AG09309 (cell line): ENCODE data around the gene TOP3A.

ENCODE experiments used
- DNase-seq: peaks from one replicate; pipeline ENCODE4 v3.0.0-alpha.2; 2010; ENCODE audit warnings: low read depth
- H3K4me3 ChIP-seq: 2 replicates; pipeline ENCODE4 v1.5.1; 2011; ENCODE audit warnings: mild to moderate bottlenecking, low read depth, low read length, moderate library complexity; ENCODE audit not compliant: control insufficient read depth
- TF ChIP-seq, protein P1 (sequence below): IDR thresholded peaks from 2 replicates; pipeline ENCODE4 v1.5.1; 2011; ENCODE audit warnings: mild to moderate bottlenecking, low read depth, low read length, inconsistent platforms; ENCODE audit not compliant: insufficient read depth, control insufficient read depth; ENCODE audit errors: missing control alignments

TOP3A gene

GRCh38 chr17:18278867-18279266, 35.9 kb downstream of the TOP3A start:
- no peak for DNase-seq
- no peak overlapping the region for H3K4me3 ChIP-seq
- TF ChIP-seq, protein P1, sequence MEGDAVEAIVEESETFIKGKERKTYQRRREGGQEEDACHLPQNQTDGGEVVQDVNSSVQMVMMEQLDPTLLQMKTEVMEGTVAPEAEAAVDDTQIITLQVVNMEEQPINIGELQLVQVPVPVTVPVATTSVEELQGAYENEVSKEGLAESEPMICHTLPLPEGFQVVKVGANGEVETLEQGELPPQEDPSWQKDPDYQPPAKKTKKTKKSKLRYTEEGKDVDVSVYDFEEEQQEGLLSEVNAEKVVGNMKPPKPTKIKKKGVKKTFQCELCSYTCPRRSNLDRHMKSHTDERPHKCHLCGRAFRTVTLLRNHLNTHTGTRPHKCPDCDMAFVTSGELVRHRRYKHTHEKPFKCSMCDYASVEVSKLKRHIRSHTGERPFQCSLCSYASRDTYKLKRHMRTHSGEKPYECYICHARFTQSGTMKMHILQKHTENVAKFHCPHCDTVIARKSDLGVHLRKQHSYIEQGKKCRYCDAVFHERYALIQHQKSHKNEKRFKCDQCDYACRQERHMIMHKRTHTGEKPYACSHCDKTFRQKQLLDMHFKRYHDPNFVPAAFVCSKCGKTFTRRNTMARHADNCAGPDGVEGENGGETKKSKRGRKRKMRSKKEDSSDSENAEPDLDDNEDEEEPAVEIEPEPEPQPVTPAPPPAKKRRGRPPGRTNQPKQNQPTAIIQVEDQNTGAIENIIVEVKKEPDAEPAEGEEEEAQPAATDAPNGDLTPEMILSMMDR = no peak

GRCh38 chr17:18277076-18277475, 37.7 kb downstream of the TOP3A start:
- no peak overlapping the region for H3K4me3 ChIP-seq
- TF ChIP-seq, protein P1 = no peak
- DNase-seq = no peak

- no peak overlapping the region for H3K4me3 ChIP-seq
- TF ChIP-seq, protein P1 = no peak
- no peak for DNase-seq
These were observed 44.5 kb downstream of the TOP3A start for GRCh38 chr17:18270046-18270931.

DNA sequence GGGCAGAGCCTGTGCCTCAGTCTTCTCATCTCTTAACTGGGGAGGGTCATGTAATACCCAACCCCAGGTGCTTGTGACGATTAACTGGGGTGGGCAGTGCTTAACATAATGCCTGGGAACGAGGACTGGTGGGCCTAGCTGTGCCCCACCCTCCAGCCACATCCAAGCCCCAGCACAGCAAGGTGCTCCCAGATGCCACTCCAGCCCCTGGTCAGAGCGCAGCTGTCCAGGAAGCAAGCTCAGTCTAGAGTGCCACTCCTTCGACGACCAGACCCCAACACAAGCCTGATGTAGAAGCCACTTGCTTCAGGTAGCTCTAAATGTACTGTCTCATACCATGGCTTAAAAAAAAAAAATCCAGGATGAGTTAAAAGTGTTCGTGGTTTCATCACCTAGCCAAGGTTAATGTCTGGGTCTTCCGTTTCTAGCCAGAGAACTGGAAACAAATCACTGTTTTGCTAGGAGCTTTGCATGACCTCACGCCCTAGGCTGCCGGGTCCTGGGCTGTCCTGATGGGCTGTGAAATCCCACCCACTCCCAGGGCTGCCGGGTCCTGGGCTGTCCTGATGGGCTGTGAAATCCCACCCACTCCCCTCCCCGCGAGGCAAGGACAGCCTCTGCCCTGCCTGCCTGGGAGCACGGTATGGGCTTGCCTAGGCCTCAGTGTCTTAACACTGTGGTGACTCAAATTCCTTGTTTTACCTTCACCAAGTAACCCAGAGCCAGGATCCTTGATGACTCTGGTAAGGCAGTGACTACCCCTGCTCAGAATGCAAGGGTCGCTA, 46.7 kb downstream of the TOP3A start:
- DNase-seq = no peak
- no peak overlapping the region for H3K4me3 ChIP-seq
- TF ChIP-seq, protein P1 = no peak

GRCh38 chr17:18267366-18267765, 47.4 kb downstream of the TOP3A start:
- TF ChIP-seq, protein P1 = no peak
- no peak overlapping the region for H3K4me3 ChIP-seq
- no peak for DNase-seq

GRCh38 chr17:18263885-18264682, 50.7 kb downstream of the TOP3A start:
- TF ChIP-seq, protein P1 = no peak

More at GRCh38 chr17:18263885-18264682, 50.7 kb downstream of the TOP3A start:
- no peak overlapping the region for H3K4me3 ChIP-seq
- DNase-seq = no peak
